Thoracic aorta (tissue), 2 donors: ENCODE results near the gene HOATZ. TPM values are rescaled to one million over a fixed set of nuclear protein-coding genes. Genes with fewer than 3 reads are reported as not detected.

Experiments used
- ATAC-seq: fragments of 150-250 bp; one replicate; pipeline ENCODE4 v1.8.0; 2017; ENCODE audit warnings: low read depth; ENCODE audit not compliant: insufficient number of reproducible peaks, low FRiP score
- DNase-seq: peaks from one replicate; pipeline ENCODE4 v3.0.0-alpha.2; 2020; ENCODE audit warnings: low spot score
- H3K27ac ChIP-seq, 2 donors: fragments of 200-600 bp; sonication (generic); 1 replicate in 1 of 2; 2 replicates in 1 of 2; pipeline ENCODE4 v1.5.1; 2016; ENCODE audit warnings: mild to moderate bottlenecking in 2 of 2, moderate library complexity in 2 of 2
- H3K27me3 ChIP-seq: fragments of 200-600 bp; sonication (generic); replicated peaks from 2 replicates; pipeline ENCODE4 v1.6.0; 2016; ENCODE audit warnings: mild to moderate bottlenecking; ENCODE audit not compliant: insufficient read depth
- H3K36me3 ChIP-seq: fragments of 200-600 bp; sonication (generic); one replicate; pipeline ENCODE4 v1.5.1; 2016
- H3K4me1 ChIP-seq, 2 donors: fragments of 200-600 bp; sonication (generic); 1 replicate in 1 of 2; 2 replicates in 1 of 2; pipeline versions ENCODE4 v1.5.1 to v1.6.0; 2016; ENCODE audit warnings: low read depth in 2 of 2, mild to moderate bottlenecking in 1 of 2; ENCODE audit not compliant: control insufficient read depth in 1 of 2
- H3K4me3 ChIP-seq: fragments of 200-600 bp; sonication (generic); 2 replicates; pipeline ENCODE4 v1.5.1; 2016; ENCODE audit warnings: mild to moderate bottlenecking
- H3K9me3 ChIP-seq: fragments of 200-600 bp; sonication (generic); 2 replicates; pipeline ENCODE4 v1.5.1; 2016
- CTCF ChIP-seq: fragments of 200-600 bp; sonication (generic); IDR thresholded peaks from one replicate; pipeline ENCODE4 v1.5.1; 2019; ENCODE audit warnings: antibody characterized with exemption
- total RNA-seq, 2 donors: library from RNA; depleted of rRNA; stranded (reverse); fragments of >200 nt; gene quantifications; one replicate each; pipeline versions ENCODE4 v1.1.0 to v1.2.3, GENCODE V29; 2016

Gene HOATZ
- total RNA-seq, 2 donors from 2014 or later, result not detected

DNA sequence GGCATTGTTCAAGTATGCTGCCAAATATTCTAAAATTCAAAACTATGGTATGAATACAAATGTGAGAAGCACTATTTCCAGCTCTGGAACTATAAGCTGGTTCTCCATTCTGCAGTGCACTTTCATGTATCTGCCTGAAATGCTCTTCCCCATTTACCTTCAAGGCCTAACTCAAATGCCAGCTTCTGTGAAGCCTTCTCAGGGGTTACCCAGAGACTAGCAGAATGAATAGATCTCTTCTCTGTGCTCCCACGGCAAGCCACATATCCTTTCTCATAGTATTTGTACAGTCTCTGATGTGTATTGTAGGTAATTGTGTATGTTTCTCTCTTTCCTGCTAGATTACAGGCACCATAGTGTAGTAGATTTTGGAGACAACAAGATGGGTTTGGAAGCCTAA, 4.1 kb downstream of the HOATZ start:
- H3K4me3 ChIP-seq, result no peak overlapping the region
- no peaks in the 10 kb centered on the region for H3K36me3 ChIP-seq
- no peak for DNase-seq
- no peaks in the 10 kb centered on the region for H3K9me3 ChIP-seq
- ATAC-seq, result no peak
- H3K27me3 ChIP-seq, result no peaks in the 10 kb centered on the region
- TF ChIP-seq CTCF, result no peak
- H3K4me1 ChIP-seq, result no peaks in the 10 kb centered on the region
- no peak overlapping the region for H3K27ac ChIP-seq

GRCh38 chr11:111520560-111520959, 6.0 kb downstream of the HOATZ start:
- H3K4me1 ChIP-seq, result no peaks in the 10 kb centered on the region
- no peak for TF ChIP-seq CTCF
- no peak overlapping the region for H3K27ac ChIP-seq
- ATAC-seq (no peak), DNase-seq (no peak)
- H3K4me3 ChIP-seq, result no peak overlapping the region
- H3K9me3 ChIP-seq, result no peaks in the 10 kb centered on the region
- no peaks in the 10 kb centered on the region for H3K27me3 ChIP-seq
- no peaks in the 10 kb centered on the region for H3K36me3 ChIP-seq

DNA sequence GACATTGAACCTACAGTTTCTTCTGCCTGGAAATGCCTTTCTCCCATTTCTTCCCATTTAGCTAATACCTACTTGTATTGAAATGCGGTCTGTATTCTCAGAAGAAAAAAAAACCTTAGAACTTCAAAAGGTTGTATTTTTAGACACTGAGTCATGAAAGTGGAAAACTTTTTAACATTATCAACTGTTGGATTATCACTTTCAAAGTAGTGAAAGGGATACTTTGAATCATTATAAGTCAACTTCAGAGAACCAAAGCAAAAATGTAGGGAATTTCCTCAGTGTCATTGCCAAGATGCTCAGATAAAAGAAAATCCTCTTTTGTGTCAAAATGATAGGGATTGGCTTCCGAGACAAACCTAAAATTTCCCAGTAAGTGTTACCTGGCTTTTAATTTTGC, 6.6 kb downstream of the HOATZ start:
- no peaks in the 10 kb centered on the region for H3K27me3 ChIP-seq
- no peaks in the 10 kb centered on the region for H3K36me3 ChIP-seq
- DNase-seq, result no peak
- no peaks in the 10 kb centered on the region for H3K9me3 ChIP-seq
- no peak overlapping the region for H3K4me3 ChIP-seq
- no peak for TF ChIP-seq CTCF
- no peak for ATAC-seq
- no peaks in the 10 kb centered on the region for H3K4me1 ChIP-seq
- H3K27ac ChIP-seq, result no peak overlapping the region

- no peak overlapping the region for H3K27ac ChIP-seq
- ATAC-seq (no peak), DNase-seq (no peak)
- no peaks in the 10 kb centered on the region for H3K36me3 ChIP-seq
- H3K4me1 ChIP-seq, result no peaks in the 10 kb centered on the region
- no peak for TF ChIP-seq CTCF
- H3K9me3 ChIP-seq, result no peaks in the 10 kb centered on the region
- H3K4me3 ChIP-seq, result no peak overlapping the region
- H3K27me3 ChIP-seq, result no peaks in the 10 kb centered on the region
Measured at GRCh38 chr11:111522426-111522825, 7.8 kb downstream of the HOATZ start.

DNA sequence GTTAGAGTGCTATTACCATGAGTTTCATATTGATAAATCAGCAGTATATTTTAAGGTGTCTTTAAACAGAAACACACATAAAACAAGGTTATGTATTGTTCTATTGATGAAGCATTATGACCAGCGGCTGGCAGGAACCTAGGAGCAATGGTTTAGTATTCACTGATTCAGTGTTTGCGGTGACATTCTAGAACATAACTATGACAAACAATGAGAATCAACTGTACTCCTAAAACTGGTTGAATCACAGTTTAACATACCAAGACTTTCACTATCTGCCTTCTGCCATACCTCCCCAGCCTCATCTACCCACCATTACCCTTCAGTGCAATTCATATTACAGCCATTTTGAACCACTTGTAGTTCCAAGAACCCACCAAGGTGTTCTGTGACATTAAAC, 8.8 kb downstream of the HOATZ start:
- Histone ChIP-seq H3K4me3 (no peak overlapping the region), H3K27ac (no peak overlapping the region), H3K9me3 (no peaks in the 10 kb centered on the region), H3K36me3 (no peaks in the 10 kb centered on the region), H3K27me3 (no peaks in the 10 kb centered on the region), H3K4me1 (no peaks in the 10 kb centered on the region)
- no peak for DNase-seq
- no peak for ATAC-seq
- TF ChIP-seq CTCF, result no peak
